Stimulated activated CD8-positive, alpha-beta memory T cell treated with anti-CD3 and anti-CD28 coated beads, Interleukin-7, amount 100 ng/mL, for 24 hours (primary cell): ENCODE measurements around the gene DLL1.

ENCODE experiments used
- DNase-seq: peaks from one replicate; pipeline ENCODE4 v3.0.0-alpha.2; 2020; ENCODE audit warnings: low read depth

The DLL1 gene

DNA sequence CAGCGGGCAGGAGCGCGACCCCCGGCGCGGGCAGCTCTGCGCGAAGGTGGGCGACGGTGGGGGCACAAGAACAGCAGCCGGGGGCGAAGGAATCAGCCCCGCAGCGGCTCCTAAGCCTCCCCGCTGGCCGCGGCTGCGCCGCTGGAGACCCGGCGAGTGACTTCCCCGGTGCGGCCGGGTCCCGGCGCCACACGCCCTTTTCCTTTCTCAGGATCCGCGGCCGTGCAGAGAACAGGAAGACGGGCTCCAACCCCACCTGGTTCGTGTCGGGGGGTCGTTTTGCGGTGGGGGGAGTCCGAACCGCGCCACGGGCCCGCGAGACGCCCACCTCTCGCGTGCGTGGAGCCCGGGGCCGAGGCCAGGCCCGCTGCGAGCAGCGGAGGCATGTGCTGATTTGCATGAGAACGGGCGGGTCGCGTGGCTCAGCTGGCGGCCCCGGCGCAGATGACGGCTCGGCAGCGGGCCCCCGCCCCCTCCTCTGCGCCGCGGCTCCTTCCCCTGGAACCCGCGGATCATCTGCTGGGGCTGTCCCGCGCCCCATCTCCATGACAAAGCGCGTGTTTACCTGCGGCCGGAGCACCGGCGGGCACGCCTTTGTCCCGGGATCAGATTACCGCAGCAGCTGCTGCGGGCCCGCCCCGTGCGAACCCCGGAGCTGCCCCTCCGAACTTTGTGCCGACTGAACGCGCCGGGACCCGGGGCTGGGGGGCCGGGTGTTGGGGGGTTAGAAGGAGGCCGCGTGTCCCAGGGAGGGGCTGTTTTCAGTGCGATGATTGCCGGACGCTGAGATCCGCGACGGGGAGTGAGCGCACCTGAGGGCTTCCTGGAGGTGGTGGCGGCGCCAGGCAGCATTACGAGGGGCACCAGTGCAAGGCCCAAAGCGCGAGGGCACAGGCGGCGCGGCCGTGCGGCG, 4.9 kb upstream of the DLL1 start:
- DNase-seq = no peak

DNA sequence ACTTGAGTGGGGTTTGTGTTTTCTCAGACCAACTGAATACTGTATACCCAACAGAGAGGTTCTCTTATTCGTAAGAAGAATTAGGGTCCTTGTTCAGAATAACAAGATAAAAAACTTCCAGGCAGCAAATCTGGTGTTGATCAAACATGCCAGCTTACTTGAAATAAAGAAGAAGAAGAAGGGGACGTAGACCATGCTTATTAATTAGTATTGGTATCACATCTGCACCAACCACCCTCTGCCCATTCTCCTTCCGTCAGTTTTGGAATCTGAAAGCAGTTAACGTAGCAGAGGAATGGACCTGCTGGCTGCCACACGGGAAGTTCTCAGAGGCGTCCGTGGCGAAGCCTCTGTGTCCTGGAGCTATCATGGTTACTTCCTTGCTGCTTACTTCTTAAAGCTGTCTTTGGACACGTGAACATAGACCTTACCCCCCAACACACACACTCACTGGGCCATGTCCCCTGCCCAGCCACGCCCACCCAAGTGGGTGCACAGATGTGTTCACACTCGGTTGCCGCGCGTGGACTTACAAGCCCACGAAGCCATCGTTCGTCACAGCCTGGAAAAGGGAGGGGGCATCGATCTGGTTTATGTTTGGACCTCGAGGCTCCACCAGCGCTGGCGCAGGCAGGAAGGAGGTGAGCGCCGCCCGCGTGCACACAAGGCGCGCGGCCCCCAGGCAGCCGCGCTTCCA, 4.1 kb upstream of the DLL1 start:
- no peak for DNase-seq

DNA sequence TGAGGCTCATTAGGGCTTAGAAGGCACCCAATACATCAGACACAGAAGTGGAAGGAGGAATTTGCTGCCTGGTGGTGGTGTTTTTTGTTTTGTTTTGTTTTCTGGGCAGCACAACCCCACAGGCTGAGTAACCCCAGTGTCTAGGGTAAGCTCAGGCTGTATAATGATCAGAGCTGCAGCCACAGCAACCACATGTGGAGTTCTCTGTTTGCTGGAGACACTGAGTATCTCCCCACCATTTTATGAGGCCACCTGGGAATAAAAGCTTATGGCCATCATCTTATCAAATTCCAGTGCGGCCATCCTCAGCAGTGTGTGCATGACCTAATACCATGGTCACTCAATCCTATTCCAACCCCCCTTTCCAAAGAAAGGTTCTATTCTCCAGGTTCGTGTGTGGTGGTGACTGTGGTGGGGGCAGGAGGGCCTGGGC, 3.4 kb upstream of the DLL1 start:
- no peak for DNase-seq

DNA sequence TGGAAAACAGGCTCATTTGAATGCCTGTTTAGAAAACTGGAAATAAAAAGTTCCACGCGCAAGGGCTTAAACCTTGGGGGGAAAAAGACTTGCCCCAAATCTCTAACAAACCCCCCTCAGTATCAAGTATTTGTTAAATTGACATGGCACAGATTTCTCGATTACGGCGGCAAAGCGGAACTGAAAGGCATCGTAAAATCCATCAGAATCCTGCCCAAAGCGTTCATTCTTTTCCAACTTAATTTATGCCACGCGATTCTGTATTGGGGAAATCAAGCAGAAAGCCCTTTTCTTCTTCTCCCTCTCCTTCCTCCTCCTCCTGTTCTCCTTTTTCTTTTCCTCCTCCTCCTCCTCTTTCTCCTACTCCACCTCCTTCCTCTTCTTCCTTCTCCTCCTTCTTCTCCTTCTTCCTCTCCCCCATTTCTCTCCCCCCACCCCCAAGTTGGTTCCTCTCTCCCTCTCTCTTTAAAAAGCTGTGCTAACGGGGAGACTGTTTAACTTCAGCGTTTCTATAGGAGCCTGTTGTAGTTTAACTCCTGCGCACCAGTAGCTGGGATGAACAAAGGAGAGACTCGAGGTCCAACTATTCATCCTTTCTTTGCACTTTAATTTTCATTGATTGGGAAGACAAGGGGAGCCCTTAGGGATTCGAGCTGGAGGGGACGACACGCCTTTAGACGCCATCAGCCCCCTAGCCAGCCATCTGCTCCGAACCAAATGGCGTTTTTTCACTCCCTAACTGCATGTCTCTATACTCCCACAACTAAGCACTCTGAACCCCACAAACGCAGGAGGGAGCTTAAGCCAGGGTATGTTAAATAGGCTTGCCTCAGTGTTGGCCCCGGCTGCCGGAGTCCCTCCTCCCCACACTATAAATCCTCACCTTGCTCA, 2.7 kb upstream of the DLL1 start:
- no peak for DNase-seq

DNA sequence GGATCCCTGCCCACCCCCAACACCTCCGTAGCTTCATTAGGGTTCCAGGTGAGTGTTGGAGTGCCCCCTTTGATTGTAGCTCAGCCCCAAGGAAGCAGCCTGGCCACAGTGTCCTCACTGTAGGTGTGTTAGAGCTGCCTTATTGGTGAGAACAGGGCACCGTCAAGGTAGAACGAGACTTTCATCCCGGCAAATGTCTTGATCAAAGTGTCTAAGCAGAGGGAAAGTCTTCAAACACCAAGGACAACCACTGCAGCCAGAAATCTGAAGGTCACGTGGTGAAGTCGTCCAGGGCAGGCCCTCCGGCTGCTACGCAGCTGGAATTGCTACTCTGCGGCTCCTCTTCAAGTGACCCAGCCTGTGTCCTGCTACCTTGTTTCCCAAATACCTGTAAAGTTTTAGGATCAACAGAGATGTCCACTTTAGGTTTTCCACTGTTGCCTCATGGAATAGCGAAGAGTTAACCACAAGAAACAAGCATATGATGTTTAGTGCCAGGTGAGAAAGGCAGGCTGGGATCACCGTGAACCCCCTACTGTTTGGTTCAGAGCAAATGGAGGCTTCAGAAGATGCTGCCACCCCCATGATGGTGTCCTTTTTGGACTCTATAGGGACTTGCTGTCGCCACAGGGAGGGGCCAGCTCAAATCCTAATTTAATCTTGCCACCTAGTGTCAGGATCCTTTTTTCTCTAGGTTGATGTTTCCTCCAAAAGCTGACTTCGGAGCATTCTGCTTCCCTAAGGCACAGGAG, 1.7 kb upstream of the DLL1 start:
- DNase-seq = no peak

DNA sequence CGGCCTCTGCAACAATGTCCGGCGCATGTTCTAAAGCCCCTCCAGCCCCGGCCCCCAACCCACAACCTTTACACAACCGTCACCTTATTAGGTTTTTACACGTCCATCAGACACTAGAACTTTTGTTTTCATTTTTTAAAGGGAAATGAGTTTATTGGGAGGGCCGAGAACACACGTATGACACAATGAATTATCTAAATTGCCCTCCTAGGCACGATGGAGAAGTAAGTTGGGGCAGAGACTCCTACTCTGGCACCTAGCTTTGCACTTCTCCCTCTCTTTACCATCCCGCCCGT, 1.2 kb upstream of the DLL1 start:
- no peak for DNase-seq

DNA sequence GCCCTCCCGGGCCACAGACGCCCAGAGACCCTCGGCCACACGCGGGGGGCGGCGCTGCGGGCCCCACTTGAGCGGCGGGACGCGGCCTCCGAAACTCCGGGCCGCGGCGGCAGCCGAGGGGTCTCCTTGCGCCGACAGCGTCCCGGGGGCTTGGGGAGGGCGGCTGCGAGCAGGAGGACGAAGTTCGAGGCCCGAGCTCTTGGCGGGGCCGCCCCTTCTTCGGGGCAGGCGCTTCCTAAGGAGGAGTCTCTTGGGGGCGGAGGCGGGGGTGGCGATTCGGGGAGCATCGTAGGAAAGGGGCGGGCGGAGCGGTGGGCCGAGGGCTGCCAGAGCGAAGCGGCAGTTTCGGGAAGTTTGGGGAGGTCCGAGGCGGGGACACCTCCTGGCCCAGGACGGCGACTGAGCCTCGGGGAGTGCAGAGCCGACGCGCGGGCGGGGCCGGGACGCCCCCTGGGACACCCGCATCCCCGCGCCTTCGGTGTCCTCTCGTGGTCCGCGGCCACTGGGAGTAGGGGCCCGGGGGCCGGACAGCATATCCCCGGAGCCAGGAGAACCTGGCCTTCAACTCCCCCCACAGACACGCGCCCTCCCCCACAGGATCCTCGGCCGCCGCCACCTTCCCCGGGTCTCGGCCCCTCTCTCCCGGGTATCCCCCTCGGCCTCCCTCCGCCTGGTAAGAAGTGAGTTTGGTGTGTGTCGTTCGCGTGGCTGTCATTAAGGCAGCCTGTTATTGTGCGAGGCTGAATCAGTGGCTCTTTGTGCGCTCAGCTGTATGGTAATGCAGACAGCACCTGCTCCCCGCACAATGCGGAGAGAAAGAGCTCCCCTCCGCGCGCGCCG, 613 bp upstream of the DLL1 start:
- no peak for DNase-seq

DNA sequence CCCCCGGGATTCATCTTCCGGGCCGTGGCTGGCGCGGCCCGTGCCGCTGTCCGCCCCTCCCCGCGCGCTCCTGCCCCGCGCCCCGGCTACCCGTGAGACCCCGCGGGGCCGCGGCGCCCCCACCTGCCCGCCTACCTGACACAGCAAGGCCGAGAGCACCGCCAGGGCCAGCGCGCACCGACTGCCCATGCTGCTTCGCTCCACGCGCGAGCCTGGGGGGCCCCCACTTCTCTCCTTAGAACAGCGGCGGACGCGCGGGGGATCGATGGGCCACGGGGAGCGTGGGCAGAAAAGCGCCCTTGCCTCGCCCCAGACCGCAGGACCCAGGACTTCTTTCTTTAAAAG, 955 bp downstream of the DLL1 start:
- DNase-seq = no peak

DNA sequence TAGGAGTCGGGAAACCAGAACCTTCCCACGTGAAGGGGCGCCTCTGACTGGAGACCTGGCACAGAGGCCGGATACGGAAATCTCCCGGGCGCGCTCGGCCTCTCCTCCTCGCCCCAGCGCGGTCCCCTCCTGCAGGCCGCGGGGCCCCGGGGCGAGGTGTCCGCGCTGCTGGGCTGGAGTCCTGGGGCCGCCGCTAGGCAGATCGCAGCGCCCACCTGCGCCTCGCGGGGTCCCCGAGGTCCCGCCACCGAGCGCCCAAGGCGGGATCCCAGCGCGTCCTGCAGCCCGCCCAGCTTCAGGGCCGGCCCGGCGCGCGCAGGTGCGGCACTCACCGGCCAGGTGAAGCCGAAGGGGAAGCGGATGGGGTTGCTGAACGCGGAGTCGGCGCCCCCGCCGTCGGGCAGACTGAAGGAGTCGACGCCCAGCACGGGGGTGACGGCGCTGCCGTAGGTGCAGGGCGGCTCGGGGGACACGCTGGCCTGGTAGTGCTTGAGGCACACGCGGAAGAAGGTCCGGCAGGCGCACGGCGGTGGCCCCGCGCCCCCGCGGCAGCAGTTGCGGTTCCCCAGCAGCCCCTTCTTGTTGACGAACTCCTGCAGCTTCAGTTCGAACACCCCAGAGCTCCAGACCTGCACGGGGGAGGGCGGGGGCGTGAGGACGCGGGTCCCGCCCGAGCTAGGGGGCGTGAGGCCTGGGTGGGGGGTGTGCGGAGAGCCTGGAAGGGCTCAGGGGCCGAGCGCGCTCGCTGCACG, 1.5 kb downstream of the DLL1 start:
- DNase-seq = no peak

DNA sequence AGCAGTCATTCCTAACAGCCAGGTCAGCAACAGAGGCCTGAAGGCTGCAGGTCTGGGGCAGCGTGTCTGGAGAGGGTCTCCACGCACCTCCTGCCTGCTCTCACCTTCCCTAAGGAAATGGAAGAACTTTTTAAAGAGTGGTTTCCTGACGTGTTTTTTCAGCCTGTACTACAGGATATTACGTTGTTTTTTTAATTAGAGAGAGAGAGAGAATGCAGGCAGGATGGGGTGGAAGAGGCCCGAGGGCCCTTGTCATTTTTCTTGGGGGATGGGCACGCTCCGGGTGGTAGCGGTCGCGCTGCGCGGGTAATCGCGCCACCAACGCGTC, 2.1 kb downstream of the DLL1 start:
- no peak for DNase-seq

DNA sequence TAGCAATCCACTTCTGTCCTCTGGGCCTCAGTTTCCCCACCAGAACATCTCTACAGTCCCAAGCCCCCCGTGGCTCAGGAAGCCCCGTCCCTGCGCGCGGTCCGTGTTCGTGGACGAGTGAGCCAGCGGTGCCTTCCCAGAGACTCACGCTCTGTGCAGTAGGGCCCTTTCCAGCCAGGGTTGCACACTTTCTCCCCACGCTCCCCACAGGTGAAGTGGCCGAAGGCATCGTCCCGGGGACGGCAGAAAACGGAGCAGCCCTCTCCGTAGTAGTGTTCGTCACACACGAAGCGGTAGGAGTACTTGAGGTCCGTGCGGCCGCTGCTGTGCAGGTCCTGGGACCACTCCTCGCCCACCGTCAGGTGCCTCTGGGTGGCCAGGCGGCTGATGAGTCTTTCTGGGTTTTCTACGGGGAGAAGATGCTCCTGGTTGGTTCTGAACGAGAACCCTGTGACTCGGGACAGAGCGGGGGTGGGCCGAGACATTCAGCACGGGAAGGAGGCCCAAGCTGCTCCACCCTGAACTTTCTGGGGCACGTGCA, 2.7 kb downstream of the DLL1 start:
- no peak for DNase-seq

DNA sequence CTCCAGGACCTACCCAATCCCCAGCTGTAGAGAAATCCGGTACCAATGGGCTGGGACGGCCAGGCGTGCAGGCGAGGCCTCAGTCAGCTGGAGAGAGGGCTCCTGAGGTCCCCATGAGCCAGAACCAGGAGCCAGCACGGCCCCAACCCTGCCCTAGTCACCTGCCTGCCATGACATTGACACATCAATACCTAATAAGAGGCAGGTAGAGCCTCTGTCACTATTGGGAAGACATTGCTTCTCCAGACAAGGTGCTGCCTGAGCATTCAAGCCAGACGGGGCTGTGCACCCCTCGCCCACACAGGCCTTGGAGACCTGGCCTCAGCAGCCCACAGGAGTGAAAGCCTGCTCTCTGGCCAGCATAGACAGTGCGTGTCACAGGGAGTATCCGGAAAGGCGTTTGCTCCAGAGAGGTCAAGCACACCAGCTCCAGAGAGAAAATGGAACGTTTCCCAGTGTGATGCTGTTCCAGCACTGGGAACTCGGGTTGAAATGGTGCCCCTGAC, 3.5 kb downstream of the DLL1 start:
- no peak for DNase-seq

DNA sequence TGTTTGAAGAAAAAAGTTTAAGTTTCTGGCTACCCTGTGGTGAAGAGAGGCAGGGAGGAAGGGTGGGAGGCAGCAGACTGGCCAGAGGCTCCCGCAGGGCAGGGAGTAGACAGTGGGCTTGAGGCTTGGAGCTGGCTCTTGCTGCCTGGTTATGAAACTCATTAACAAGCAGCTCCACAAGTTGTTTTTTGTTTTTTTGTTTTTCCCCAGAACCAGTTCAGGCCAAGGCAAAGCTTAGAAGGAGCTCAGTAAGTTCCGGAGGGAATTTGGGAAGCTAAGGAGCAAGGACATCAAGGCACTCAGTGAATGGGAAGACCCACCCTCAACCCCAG, 4.0 kb downstream of the DLL1 start:
- DNase-seq = no peak

DNA sequence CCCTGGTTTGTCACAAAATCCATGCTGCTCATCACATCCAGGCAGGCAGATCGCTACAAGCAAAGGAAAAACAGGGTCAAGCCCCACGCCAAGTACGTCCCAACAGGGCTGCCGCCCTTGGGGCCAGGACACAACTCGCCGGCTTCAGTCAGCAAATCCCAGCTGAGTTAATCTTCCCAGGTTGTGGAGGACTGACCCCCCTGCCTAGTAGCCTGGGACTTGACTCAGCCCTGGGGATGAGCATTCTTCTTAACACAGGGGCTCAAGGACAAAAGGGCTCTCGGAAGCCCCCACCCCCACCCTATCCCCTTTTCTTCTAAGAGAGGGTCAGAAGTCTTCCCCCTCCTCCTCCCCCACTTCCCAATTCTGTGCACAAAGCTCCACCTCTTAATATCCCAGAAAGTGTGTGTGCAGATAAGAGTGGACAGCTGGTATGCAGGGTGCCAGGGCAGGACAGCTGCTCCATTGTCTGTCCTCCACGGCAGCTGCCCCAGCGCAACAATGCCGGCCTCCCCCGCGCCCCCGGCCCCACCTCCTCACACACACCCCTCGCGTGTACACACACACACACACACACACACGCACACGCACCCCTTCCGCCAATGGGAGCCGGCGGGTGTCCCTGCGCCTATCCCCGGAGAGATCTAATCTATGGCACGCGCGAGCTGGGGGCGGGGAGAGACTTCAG, 4.5 kb downstream of the DLL1 start:
- no peak for DNase-seq

DNA sequence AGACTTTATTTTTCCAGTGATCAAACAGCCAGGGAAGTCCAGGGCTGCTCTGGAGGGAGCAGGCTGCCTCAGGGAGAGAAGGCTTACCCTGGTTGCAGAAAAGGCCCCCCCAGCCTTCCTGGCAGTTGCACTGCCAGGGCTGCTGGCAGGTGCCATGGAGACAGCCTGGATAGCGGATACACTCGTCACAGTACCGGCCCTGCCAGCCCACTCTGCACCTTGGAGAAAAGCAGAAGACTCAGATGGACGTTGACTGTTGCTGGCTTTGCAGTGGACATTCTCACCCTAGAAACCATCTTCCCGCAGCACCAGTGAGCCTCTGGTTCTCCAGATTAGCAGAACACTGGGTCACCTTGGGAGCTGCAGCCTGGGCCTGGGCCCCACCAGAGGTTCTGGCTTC, 5.4 kb downstream of the DLL1 start:
- no peak for DNase-seq

DNA sequence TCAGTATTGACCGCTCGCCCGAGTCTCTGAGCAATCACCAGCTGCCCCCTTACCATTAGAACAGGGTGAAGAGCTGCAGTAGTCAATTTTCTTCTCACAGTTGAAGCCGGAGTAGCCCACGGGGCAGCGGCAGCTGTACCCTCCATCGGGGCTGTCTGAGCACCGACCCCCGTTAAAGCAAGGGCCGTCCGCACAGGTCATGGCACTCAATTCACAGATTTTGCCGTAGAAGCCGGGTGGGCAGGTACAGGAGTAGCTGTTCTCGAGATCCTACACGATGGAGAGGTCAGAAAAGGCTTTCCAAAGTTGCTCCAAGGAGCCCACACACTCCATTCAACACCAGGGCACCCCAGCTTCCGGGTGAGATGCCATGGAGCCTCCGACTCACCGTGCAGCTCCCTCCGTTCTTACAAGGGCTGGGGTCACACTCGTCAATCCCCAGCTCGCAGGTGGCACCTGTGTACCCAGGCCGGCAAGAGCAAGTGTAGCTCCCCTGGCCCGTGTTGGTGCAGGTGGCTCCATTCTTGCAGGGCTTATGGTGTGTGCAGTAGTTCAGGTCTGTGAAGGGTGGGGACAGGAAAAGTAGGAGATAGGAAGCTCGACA, 5.9 kb downstream of the DLL1 start:
- no peak for DNase-seq

DNA sequence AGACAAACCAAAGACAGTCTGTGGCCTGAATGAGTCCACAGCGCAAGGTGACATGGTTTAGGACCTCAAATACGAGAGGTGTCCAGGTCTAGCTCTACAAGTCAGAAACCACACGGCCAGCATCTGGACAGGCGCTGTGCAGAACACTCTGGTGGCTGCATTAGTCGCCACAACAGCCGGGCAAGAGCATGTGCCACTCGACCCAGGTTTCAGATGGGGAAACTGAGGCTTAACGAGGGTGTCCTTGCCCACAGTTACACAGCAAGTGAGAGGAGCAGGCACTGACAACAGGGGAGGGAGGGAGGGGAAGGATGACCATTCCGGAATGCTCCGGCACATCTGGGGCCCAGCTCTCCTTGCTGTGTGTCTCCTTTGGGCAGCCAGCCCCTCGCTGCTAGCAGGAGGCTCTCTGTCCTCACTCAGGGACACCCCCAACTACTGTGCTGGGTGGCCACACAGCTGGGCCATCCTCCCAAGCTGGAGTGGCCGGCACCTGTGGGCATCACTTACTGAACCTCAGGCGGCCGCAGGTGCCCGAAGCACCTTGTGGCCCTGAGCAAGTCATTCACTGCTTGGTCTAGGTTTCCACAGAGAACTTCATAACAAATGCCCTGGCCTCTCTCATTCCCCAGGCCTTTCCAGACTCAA, 6.6 kb downstream of the DLL1 start:
- DNase-seq = no peak

DNA sequence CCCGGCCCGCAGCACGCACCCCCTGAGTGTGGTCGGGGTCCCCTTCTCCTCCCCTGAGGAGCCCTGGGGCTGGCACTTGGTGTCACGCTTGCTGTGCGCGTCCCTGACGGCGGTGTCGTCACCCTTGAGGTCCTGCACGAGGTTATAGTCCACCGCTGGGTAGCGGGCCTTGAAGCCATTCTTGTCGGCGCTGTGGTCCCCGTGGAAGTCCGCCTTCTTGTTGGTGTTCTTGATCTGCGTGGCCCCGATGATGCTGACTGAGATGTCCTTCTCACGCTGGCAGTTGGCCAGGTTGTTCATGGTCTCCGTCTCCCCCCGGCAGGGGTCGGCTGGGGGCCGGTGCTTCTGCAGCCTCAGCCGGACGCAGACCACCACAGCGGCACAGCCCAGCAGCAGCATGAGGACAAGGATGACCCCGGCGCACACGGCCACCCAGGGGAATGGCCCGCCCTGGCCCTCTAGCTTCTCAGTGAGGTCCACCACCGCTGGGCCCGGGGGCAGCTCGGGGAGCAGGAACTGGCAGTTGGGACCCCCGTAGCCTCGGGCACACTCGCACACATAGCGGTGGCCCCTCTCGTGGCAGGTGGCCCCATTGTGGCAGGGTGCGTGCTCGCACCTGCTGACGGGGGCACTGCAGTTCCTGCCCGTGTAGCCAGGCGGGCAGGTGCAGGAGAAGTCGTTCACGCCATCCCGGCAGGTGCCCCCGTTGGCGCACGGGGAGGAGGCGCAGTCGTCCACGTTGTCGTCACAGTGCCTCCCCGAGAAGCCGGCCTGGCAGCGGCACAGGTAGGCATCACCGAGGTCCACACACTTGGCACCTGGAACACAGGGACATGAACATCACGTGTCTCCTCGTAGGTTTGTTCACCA, 7.4 kb downstream of the DLL1 start:
- no peak for DNase-seq
